ENCODE results near the gene GAP43.

Gene GAP43

GRCh38 chr3:115623044-115623868, at the start of gene GAP43:
Gene GAP43 (plus strand): TSS chr3:115623510. CDS start chr3:115623690, 180 bp downstream.
- DNase-seq = peak; percentile 73

GRCh38 chr3:115576325-115576875, 46.9 kb upstream of the GAP43 start:
- DNase-seq = no peak

- DNase-seq = no peak
These were observed 46.3 kb upstream of the GAP43 start for GRCh38 chr3:115577000-115577399.

- DNase-seq = no peak
These were observed 45.0 kb upstream of the GAP43 start for GRCh38 chr3:115578331-115578730.

- DNase-seq = no peak
These were observed 42.7 kb upstream of the GAP43 start for GRCh38 chr3:115580566-115580965.

GRCh38 chr3:115581362-115582135, 41.8 kb upstream of the GAP43 start:
- no peak for DNase-seq

GRCh38 chr3:115588201-115589115, 34.9 kb upstream of the GAP43 start:
- DNase-seq = no peak

GRCh38 chr3:115590873-115591272, 32.4 kb upstream of the GAP43 start:
- no peak for DNase-seq

- no peak for DNase-seq
These were observed 27.6 kb upstream of the GAP43 start for GRCh38 chr3:115595611-115596275.

- no peak for DNase-seq
These were observed 25.1 kb upstream of the GAP43 start for GRCh38 chr3:115598216-115598615.

GRCh38 chr3:115602194-115602593, 21.1 kb upstream of the GAP43 start:
- no peak for DNase-seq

- no peak for DNase-seq
These were observed 11.7 kb upstream of the GAP43 start for GRCh38 chr3:115611630-115612029.

GRCh38 chr3:115615001-115615814, 8.1 kb upstream of the GAP43 start:
- no peak for DNase-seq

GRCh38 chr3:115616461-115616860, 6.8 kb upstream of the GAP43 start:
- no peak for DNase-seq

GRCh38 chr3:115617591-115617990, 5.7 kb upstream of the GAP43 start:
- DNase-seq = no peak

GRCh38 chr3:115624029-115624741, 875 bp downstream of the GAP43 start:
- DNase-seq = peak; percentile 23

- DNase-seq = no peak
These were observed 1.6 kb downstream of the GAP43 start for GRCh38 chr3:115624901-115625300.

GRCh38 chr3:115626006-115626409, 2.7 kb downstream of the GAP43 start:
- no peak for DNase-seq

GRCh38 chr3:115626721-115627120, 3.4 kb downstream of the GAP43 start:
- no peak for DNase-seq

All from NCI-H1694 (cell line).